Lower lobe of right lung (tissue), 2 donors: ENCODE results near the gene TBRG4. TPM values are rescaled to one million over a fixed set of nuclear protein-coding genes. Genes with fewer than 3 reads are reported as not detected.

ENCODE experiments used
- ATAC-seq, 2 donors: fragments of 200-7000 bp; cut with Tn5 transposase; one replicate each; pipeline ENCODE4 v1.9.1; 2020 to 2022; ENCODE audit warnings: mild to moderate bottlenecking in 2 of 2, moderate library complexity in 2 of 2
- DNase-seq: peaks from one replicate; pipeline ENCODE4 v3.0.0-alpha.2; 2020
- H3K27ac ChIP-seq: fragments of 200-600 bp; one replicate; pipeline ENCODE4 v1.8.0; 2022
- H3K27me3 ChIP-seq: fragments of 200-600 bp; one replicate; pipeline ENCODE4 v1.8.0; 2022; ENCODE audit warnings: low read depth
- H3K36me3 ChIP-seq: fragments of 200-600 bp; one replicate; pipeline ENCODE4 v1.8.0; 2022; ENCODE audit warnings: mild to moderate bottlenecking
- H3K4me1 ChIP-seq: fragments of 200-600 bp; one replicate; pipeline ENCODE4 v1.8.0; 2022
- H3K4me3 ChIP-seq: fragments of 200-600 bp; one replicate; pipeline ENCODE4 v1.8.0; 2022; ENCODE audit warnings: mild to moderate bottlenecking
- H3K9me3 ChIP-seq: fragments of 200-600 bp; one replicate; pipeline ENCODE4 v1.8.0; 2022
- intact Hi-C: fragments of 100-400 bp; cut with DNase I; formaldehyde crosslinking; loops from one replicate; pipeline ENCODE4 v1.11.0; 2022
- total RNA-seq: library from RNA; stranded (reverse); fragmentation: NEBNext Ultra II Directional; extraction: Animal tissue kit (Norgen Biotek cat#: 25700); gene quantifications from one replicate; pipeline ENCODE4 v1.2.1, GENCODE V29; 2021
- TF ChIP-seq, protein P1 (sequence below): fragments of 200-600 bp; IDR thresholded peaks from one replicate; pipeline ENCODE4 v1.8.0; 2022; ENCODE audit warnings: antibody characterized with exemption, mild to moderate bottlenecking
- donor health status: DM: no; HTN: yes; CAD: no; lungs with severe emphysema.

Gene TBRG4
- total RNA-seq, 1 donor from 2014 or later = 54.3 TPM

GRCh38 chr7:45132708-45133320, 21.3 kb upstream of the TBRG4 start:
- H3K27ac ChIP-seq = no peak overlapping the region
- no peak overlapping the region for H3K4me3 ChIP-seq
- no peaks in the 10 kb centered on the region for H3K4me1 ChIP-seq
- TF ChIP-seq, protein P1, sequence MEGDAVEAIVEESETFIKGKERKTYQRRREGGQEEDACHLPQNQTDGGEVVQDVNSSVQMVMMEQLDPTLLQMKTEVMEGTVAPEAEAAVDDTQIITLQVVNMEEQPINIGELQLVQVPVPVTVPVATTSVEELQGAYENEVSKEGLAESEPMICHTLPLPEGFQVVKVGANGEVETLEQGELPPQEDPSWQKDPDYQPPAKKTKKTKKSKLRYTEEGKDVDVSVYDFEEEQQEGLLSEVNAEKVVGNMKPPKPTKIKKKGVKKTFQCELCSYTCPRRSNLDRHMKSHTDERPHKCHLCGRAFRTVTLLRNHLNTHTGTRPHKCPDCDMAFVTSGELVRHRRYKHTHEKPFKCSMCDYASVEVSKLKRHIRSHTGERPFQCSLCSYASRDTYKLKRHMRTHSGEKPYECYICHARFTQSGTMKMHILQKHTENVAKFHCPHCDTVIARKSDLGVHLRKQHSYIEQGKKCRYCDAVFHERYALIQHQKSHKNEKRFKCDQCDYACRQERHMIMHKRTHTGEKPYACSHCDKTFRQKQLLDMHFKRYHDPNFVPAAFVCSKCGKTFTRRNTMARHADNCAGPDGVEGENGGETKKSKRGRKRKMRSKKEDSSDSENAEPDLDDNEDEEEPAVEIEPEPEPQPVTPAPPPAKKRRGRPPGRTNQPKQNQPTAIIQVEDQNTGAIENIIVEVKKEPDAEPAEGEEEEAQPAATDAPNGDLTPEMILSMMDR = no peak
- no peaks in the 10 kb centered on the region for H3K9me3 ChIP-seq
- H3K36me3 ChIP-seq = no peaks in the 10 kb centered on the region
- DNase-seq (no peak), ATAC-seq (no peak)
- H3K27me3 ChIP-seq = no peaks in the 10 kb centered on the region
- intact Hi-C loops = no loop called here

DNA sequence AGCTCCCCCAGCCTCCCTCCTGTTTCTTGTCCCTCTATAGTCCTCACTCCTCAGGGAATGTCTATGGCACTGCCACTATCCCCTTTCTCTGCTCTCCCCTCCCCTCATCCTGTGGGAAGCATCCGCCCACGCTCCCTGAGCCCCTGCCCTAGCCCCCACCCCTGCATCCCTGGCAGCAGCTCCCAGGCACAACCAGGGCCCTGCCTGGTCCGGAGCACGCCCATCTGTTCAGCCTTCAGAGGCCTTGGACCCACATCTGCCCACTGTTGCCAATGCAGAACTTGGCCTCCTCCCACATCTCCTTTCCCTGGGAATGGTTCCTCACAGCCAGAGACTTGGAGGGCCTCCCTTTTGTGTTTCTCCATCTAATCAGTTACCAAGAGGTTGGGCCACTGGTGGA, 20.4 kb upstream of the TBRG4 start:
- ATAC-seq (no peak), DNase-seq (no peak)
- Histone ChIP-seq H3K4me1 (no peaks in the 10 kb centered on the region), H3K9me3 (no peaks in the 10 kb centered on the region), H3K27ac (no peak overlapping the region), H3K27me3 (no peaks in the 10 kb centered on the region), H3K4me3 (no peak overlapping the region), H3K36me3 (no peaks in the 10 kb centered on the region)
- TF ChIP-seq, protein P1 = no peak
- intact Hi-C loops = no loop called here

- ATAC-seq = no peak
- intact Hi-C loops = no loop called here
- no peak for DNase-seq
- TF ChIP-seq, protein P1 = no peak
- Histone ChIP-seq H3K27me3 (no peaks in the 10 kb centered on the region), H3K36me3 (no peaks in the 10 kb centered on the region), H3K4me3 (no peak overlapping the region), H3K4me1 (no peaks in the 10 kb centered on the region), H3K9me3 (no peaks in the 10 kb centered on the region), H3K27ac (no peak overlapping the region)
Measured at GRCh38 chr7:45130910-45131309, 19.4 kb upstream of the TBRG4 start.

GRCh38 chr7:45129906-45130305, 18.4 kb upstream of the TBRG4 start:
- intact Hi-C loops = no loop called here
- Histone ChIP-seq H3K4me3 (no peak overlapping the region), H3K27me3 (no peaks in the 10 kb centered on the region), H3K36me3 (no peaks in the 10 kb centered on the region), H3K9me3 (no peaks in the 10 kb centered on the region), H3K4me1 (no peaks in the 10 kb centered on the region), H3K27ac (no peak overlapping the region)
- ATAC-seq = no peak
- DNase-seq = no peak
- TF ChIP-seq, protein P1 = no peak

DNA sequence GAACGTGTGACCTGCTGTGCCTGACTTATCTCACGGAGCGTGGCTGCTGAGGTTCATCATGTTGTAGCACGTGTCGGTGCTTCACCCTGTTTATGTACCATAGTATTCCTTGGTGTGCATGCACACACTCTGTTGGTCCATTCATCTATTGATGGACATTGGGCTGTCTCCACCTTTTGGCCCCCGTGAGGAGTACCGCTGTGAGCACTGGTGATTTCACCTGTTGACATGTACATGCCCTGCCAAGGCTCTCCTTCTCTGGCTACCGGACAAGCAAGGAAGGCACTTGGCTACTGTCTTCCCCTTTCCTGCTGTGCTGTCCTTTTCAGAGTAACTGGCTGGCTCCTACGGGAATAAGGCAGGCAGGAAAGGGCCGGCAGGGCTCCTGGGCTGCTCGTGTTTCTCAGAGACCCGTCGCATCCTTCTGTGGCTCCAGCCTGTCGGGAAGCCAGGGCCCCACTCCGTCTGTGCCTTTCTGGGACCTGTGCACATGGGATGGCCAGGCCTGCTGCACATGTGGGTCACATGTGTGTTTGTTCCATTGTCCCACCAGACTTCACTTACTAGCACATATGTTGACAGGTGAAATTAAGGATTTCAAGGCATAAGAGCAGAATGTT, 17.8 kb upstream of the TBRG4 start:
- DNase-seq (no peak), ATAC-seq (no peak)
- Histone ChIP-seq H3K27ac (no peak overlapping the region), H3K27me3 (no peaks in the 10 kb centered on the region), H3K4me3 (no peak overlapping the region), H3K4me1 (no peaks in the 10 kb centered on the region), H3K9me3 (no peaks in the 10 kb centered on the region), H3K36me3 (no peaks in the 10 kb centered on the region)
- intact Hi-C loops = no loop called here
- TF ChIP-seq, protein P1 = no peak
